HG03565 (cell line): ENCODE results near the gene ZBBX.
"Not testable (repeated sequence)": the region's sequence is repeated elsewhere in the genome, so short reads cannot be mapped to it uniquely, and the experiment has no call there.

Experiments
- ATAC-seq: cut with Tn5 transposase; IDR thresholded peaks from one replicate; pipeline ENCODE4 v1.9.1; 2021; ENCODE audit warnings: mild to moderate bottlenecking, moderate library complexity; ENCODE audit not compliant: unreplicated experiment

Gene ZBBX

GRCh38 chr3:167380004-167380689 lies at the start of gene ZBBX:
ZBBX (minus strand) TSS chr3:167380297; CDS start chr3:167372901, 7,396 bp downstream.
- peak; percentile 100 for ATAC-seq

GRCh38 chr3:167426962-167427361 lies 46.9 kb upstream of the ZBBX start:
- ATAC-seq = not testable (repeated sequence)

GRCh38 chr3:167422396-167422795 lies 42.3 kb upstream of the ZBBX start:
- not testable (repeated sequence) for ATAC-seq

- ATAC-seq = no peak
These were observed 29.5 kb upstream of the ZBBX start for GRCh38 chr3:167409611-167410010.

- ATAC-seq = no peak
These were observed 26.9 kb upstream of the ZBBX start for GRCh38 chr3:167406876-167407492.

- ATAC-seq = no peak
These were observed 17.7 kb upstream of the ZBBX start for GRCh38 chr3:167397826-167398225.

- ATAC-seq = no peak
These were observed 16.0 kb upstream of the ZBBX start for GRCh38 chr3:167396075-167396474.

GRCh38 chr3:167394003-167394402 lies 13.9 kb upstream of the ZBBX start:
- no peak for ATAC-seq

- ATAC-seq = no peak
These were observed 2.1 kb upstream of the ZBBX start for GRCh38 chr3:167382155-167382554.

- ATAC-seq = no peak
These were observed 4.6 kb downstream of the ZBBX start for GRCh38 chr3:167375478-167375877.

- no peak for ATAC-seq
These were observed 8.0 kb downstream of the ZBBX start for GRCh38 chr3:167372138-167372537.

- no peak for ATAC-seq
These were observed 18.1 kb downstream of the ZBBX start for GRCh38 chr3:167361948-167362347.

GRCh38 chr3:167361306-167361705 lies 18.8 kb downstream of the ZBBX start:
- no peak for ATAC-seq

GRCh38 chr3:167355446-167355845 lies 24.7 kb downstream of the ZBBX start:
- ATAC-seq = no peak

GRCh38 chr3:167354751-167355150 lies 25.3 kb downstream of the ZBBX start:
- ATAC-seq = no peak

GRCh38 chr3:167350245-167350862 lies 29.7 kb downstream of the ZBBX start:
- ATAC-seq = no peak

GRCh38 chr3:167346171-167346570 lies 33.9 kb downstream of the ZBBX start:
- ATAC-seq = no peak

GRCh38 chr3:167330993-167331785 lies 48.9 kb downstream of the ZBBX start:
- no peak for ATAC-seq

- ATAC-seq = no peak
These were observed 56.5 kb downstream of the ZBBX start for GRCh38 chr3:167323572-167323971.

- no peak for ATAC-seq
These were observed 61.0 kb downstream of the ZBBX start for GRCh38 chr3:167318996-167319615.

- no peak for ATAC-seq
These were observed 61.8 kb downstream of the ZBBX start for GRCh38 chr3:167318306-167318705.
